HG03280 (cell line): ENCODE measurements around the gene MEN1.

Experiments used
- ATAC-seq: cut with Tn5 transposase; IDR thresholded peaks from one replicate; pipeline ENCODE4 v1.9.1; 2021; ENCODE audit warnings: mild to moderate bottlenecking, moderate library complexity; ENCODE audit not compliant: unreplicated experiment

Gene MEN1

GRCh38 chr11:64765851-64766665 lies 44.3 kb downstream of the MEN1 start:
- no peak for ATAC-seq

DNA sequence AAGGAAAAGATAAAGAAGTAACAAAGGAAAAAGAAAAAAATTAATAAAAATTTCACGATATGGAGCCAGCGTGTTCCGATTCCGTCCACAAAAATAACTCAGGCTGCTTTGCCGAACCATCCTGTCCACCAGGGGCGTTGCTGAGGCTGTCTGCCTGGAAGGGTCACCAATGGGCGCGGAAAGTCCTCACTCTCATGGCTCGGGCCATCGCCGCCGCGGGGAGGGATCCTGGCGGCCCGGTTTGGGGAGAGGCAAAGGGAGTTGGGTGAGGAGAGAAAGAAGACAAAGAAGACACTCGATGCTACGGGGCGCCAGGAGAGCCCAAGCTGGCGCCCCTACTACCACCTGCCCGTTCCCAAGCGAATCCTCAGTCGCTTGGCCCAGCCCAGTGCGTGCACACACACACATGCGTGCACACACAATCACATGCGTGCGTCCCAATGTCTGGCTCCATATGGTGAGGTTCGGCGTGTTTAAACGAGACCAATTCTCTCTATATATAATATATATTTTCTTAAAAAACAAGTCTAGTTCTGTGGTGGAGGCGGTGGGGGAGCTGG lies 45.0 kb downstream of the MEN1 start:
- no peak for ATAC-seq

- ATAC-seq, result no peak
Measured at GRCh38 chr11:64764753-64765152, 45.6 kb downstream of the MEN1 start.

GRCh38 chr11:64764040-64764611 lies 46.2 kb downstream of the MEN1 start:
- ATAC-seq, result no peak

DNA sequence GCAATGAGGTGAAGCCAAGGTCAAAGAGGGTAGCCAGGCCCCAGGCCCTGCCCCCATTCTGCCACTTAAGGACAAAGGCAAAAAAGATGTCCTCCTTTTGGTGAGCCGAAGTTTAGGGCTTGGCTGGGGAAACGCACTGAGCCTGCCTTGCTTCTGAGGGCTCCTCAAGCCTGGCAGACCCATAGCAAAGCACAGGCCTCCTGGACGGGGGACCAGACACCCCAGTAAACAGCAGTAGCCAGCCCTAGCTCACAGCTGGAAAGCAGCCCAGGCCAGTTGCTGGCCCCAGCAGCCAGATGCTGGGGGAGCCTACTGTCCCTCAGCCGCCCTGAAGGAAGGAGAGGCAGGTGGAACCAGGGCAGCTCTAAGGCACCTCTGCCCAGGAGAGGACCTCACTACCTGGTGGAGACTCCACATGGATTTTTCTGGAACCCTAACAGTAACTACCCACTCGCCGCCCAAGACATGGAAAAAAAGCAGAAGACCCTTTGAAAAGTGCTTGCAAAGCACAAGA lies 46.8 kb downstream of the MEN1 start:
- ATAC-seq, result no peak

DNA sequence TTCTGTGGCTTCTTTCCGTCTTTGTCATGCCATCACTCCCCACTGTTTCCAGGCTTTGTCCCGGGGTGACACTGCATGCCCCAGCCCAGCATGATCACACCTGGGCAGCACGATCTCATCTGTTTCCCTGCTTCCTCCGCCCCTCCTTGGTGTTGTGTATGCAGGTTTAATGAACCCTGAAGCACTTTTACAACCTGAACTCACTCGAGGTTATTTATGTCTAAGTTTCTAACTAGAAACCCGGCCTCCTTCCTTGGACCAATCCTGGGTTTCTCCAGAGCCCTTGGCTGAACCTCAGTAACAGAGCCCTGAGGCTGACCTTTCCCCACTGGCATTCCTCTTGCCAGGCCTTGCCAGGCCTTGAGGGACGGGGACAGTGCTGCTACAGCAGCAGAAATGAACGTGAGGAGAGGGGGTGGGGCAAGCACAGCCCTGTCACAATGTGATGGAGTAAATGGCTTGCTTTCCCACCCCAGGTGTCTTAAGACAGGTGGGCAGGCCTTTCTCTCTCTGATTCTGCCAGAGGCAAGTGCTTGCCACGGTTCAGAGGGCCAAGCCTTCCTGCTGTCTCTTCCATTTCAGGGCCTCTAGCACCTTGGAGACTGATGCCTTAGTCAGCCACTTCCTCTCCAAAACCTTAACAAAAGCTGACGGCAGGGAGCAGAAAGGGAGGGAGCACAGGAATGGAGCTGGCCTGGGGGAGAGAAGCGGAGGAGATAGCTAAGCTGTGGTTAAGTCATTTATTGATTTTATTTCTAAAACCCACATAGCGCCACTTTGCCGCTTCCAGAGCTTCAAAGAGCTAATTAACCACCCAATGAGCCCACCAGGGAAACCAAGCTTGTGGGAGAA lies 47.5 kb downstream of the MEN1 start:
- no peak for ATAC-seq

- no peak for ATAC-seq
Measured at GRCh38 chr11:64762277-64762673, 48.1 kb downstream of the MEN1 start.

DNA sequence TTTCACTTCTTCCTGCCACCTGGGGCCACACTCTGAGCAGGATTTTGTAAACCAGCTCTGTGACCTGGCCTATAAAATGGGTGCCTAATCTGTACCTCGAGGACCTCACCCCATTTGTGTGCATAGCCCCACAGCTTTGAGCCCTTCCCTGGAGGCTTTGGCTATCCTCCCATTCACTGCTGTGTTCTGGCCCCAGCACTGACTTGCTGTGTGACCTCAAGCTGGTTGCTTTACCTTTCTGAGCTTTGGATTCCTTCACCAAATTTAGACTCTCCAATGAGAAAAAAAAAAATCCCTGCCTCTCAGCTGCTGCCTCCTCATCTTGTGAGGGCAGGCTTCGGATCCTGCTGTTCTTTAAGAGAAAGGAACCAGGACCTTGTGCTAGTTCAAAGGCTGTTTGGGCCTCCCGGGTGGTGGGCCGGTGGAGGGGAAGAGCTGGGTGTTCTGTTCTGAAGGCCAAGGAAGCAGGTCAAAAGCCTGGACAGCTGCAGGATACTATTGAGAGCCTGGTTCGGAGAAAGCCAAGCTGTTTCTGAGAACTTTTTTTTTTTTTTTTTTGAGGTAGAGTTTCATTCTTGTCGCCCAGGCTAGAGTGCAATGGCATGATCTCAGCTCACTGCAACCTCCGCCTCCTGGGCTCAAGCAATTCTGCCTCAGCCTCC lies 49.5 kb downstream of the MEN1 start:
- no peak for ATAC-seq

GRCh38 chr11:64759722-64760719 lies 50.3 kb downstream of the MEN1 start, which contains the start of gene PYGM:
PYGM (minus strand) TSS chr11:64759974; CDS start chr11:64759898, 76 bp downstream.
- ATAC-seq, result no peak

- ATAC-seq, result no peak
Measured at GRCh38 chr11:64759131-64759721, 51.1 kb downstream of the MEN1 start.

DNA sequence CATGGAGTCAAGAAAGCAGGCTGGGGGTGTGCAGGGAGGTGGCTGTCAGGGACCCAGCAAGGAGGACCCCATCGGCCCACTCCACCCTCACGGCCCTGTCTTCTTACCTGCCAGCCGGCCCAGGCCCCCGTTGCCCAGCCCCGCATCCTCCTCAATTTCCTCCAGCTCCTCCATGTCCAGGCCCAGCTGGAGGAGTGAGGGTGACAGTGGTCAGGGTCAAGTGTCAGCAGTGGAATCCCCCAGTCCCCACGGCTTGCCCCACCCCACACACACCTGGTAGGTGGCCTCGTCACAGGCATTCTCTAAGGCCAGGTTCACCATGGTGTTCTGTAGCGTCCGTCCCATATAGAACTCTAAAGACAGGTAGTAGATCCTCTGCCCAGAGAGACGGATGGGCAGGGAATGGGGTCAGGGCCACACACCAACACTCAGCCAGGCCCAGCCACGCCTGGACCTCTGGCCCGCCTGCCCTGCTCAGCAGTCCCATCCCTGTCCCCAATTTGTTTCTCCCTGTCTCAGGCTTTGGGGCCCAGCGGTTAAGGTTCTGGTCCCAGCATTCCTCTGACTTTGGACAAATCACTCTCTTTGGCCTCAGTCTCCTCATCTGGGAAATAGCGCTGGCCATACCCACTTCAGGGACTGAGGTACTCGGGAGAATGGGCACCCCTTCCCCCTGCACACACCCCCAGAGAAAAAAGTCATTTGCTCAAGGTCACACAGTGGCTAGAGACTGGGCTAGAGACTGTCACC lies 51.8 kb downstream of the MEN1 start:
- ATAC-seq, result no peak

- ATAC-seq, result no peak
Measured at GRCh38 chr11:64757549-64758329, 52.6 kb downstream of the MEN1 start.

GRCh38 chr11:64755681-64756361 lies 54.5 kb downstream of the MEN1 start:
- ATAC-seq, result no peak

DNA sequence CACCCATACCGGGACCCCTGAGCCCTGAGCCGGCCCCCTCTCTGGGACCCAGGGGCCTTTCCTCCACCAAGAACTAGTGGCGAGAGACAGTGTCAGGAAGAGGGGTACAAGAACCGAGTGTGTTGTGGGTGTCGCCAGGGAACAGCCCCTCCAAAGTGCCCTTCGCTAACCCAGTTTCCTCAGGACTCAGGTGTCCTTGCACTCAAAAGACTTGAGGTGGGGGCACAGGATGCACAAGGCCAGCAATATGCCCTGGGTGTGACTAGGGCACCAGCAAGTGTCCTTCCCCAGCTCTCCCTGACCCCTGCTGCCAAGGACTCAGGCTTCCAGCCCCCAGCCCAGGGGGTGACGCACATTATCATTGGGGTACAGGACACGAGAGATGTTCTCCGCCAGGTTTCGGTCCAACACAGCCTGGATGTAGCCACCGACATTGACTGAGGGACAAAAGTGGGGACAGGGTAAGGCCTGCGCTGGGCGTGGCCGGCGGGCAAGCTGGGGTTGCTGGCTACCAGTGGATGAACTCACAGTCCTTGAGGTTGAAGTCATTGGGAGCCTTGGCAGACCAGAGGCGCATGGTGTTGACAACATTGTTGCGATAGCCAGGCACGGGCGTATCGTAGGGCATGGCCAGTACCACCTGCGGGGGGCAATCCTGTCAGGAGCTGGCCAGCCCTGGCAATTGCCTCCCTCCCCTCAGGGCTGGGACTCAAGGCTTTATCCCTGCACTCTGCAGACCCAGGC lies 55.3 kb downstream of the MEN1 start:
- no peak for ATAC-seq

- no peak for ATAC-seq
Measured at GRCh38 chr11:64754124-64754918, 56.0 kb downstream of the MEN1 start.
